Prostate gland (tissue), 2 donors: ENCODE measurements around the gene DNAJB8.

ENCODE experiments used
- POLR2A ChIP-seq: fragments of 450-650 bp; IDR thresholded peaks from one replicate; pipeline ENCODE4 v1.6.1; 2016; ENCODE audit warnings: antibody characterized with exemption, mild to moderate bottlenecking
- TF ChIP-seq, protein P1 (sequence below), 4 experiments: fragments of 200-600 bp in 2 of 4; fragments of 450-650 bp in 2 of 4; sonication (generic) in 2 of 4; IDR thresholded peaks; 1 replicate in 3 of 4; 2 replicates in 1 of 4; pipeline ENCODE4 v1.5.1; 2016 to 2019; ENCODE audit warnings: antibody characterized with exemption in 4 of 4, mild to moderate bottlenecking in 2 of 4, moderate library complexity in 2 of 4

GRCh38 chr3:128429275-128429674, 37.4 kb downstream of the DNAJB8 start:
- TF ChIP-seq, protein P1, sequence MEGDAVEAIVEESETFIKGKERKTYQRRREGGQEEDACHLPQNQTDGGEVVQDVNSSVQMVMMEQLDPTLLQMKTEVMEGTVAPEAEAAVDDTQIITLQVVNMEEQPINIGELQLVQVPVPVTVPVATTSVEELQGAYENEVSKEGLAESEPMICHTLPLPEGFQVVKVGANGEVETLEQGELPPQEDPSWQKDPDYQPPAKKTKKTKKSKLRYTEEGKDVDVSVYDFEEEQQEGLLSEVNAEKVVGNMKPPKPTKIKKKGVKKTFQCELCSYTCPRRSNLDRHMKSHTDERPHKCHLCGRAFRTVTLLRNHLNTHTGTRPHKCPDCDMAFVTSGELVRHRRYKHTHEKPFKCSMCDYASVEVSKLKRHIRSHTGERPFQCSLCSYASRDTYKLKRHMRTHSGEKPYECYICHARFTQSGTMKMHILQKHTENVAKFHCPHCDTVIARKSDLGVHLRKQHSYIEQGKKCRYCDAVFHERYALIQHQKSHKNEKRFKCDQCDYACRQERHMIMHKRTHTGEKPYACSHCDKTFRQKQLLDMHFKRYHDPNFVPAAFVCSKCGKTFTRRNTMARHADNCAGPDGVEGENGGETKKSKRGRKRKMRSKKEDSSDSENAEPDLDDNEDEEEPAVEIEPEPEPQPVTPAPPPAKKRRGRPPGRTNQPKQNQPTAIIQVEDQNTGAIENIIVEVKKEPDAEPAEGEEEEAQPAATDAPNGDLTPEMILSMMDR (IDR thresholded peaks at IDR 0.05): no peak
- TF ChIP-seq POLR2A: no peak
